GM23338 (cell line): ENCODE results near the gene STOX1. TPM values are rescaled to one million over a fixed set of nuclear protein-coding genes. Genes with fewer than 3 reads are reported as not detected.

Source experiments
- ATAC-seq: fragments of 200-7000 bp; cut with Tn5 transposase; 3 replicates; pipeline ENCODE4 v1.9.1; 2020
- DNase-seq: peaks from one replicate; pipeline ENCODE4 v3.0.0-alpha.2; 2015; ENCODE audit warnings: low spot score
- H2AFZ ChIP-seq: fragments of 200-600 bp; sonication (generic); 2 replicates; pipeline ENCODE4 v1.8.0; 2016; ENCODE audit warnings: antibody characterized with exemption, mild to moderate bottlenecking, moderate library complexity
- H3F3A ChIP-seq: fragments of 200-600 bp; sonication (generic); replicated peaks from 2 replicates; pipeline ENCODE4 v1.8.0; 2017; ENCODE audit warnings: antibody characterized with exemption, mixed run types, low read depth
- H3K27ac ChIP-seq: fragments of 200-600 bp; sonication (generic); 2 replicates; pipeline ENCODE4 v1.6.1; 2016; ENCODE audit warnings: low read depth
- H3K27me3 ChIP-seq: fragments of 200-600 bp; sonication (generic); 2 replicates; pipeline ENCODE4 v1.8.0; 2016; ENCODE audit warnings: mild to moderate bottlenecking, mixed run types, moderate library complexity; ENCODE audit not compliant: insufficient read depth
- H3K36me3 ChIP-seq: fragments of 200-600 bp; sonication (generic); 2 replicates; pipeline ENCODE4 v1.8.0; 2016; ENCODE audit warnings: mild to moderate bottlenecking; ENCODE audit not compliant: insufficient read depth
- H3K4me1 ChIP-seq: fragments of 200-600 bp; sonication (generic); 2 replicates; pipeline ENCODE4 v1.8.0; 2016; ENCODE audit warnings: mild to moderate bottlenecking, moderate library complexity; ENCODE audit not compliant: insufficient read depth
- H3K4me2 ChIP-seq: fragments of 200-600 bp; sonication (generic); 2 replicates; pipeline ENCODE4 v1.7.1; 2017; ENCODE audit warnings: mixed run types
- H3K4me3 ChIP-seq: fragments of 200-600 bp; sonication (generic); 2 replicates; pipeline ENCODE4 v1.6.1; 2016; ENCODE audit warnings: mixed run types
- H3K79me2 ChIP-seq: fragments of 200-600 bp; sonication (generic); replicated peaks from 2 replicates; pipeline ENCODE4 v1.8.0; 2017; ENCODE audit warnings: mild to moderate bottlenecking; ENCODE audit not compliant: insufficient read depth
- H3K9me2 ChIP-seq: fragments of 200-600 bp; sonication (generic); 2 replicates; pipeline ENCODE4 v1.8.0; 2017; ENCODE audit not compliant: insufficient read depth
- H4K20me1 ChIP-seq: fragments of 200-600 bp; sonication (generic); replicated peaks from 2 replicates; pipeline ENCODE4 v1.8.0; 2017; ENCODE audit warnings: mild to moderate bottlenecking; ENCODE audit not compliant: insufficient read depth
- H3K27ac Mint-ChIP-seq: 2 replicates; pipeline ENCODE4 v1.8.0; 2020; ENCODE audit warnings: inconsistent platforms, mild to moderate bottlenecking, moderate library complexity, mixed read lengths
- H3K27me3 Mint-ChIP-seq: 3 replicates; pipeline ENCODE4 v1.8.0; 2022; ENCODE audit warnings: low read depth, mild to moderate bottlenecking, moderate library complexity, mixed read lengths, inconsistent platforms; ENCODE audit not compliant: insufficient read depth, poor library complexity
- H3K36me3 Mint-ChIP-seq: 3 replicates; pipeline ENCODE4 v1.8.0; 2021; ENCODE audit warnings: low read depth, mild to moderate bottlenecking, inconsistent platforms, moderate library complexity, mixed read lengths
- H3K4me1 Mint-ChIP-seq: 3 replicates; pipeline ENCODE4 v1.8.0; 2020; ENCODE audit warnings: mild to moderate bottlenecking, inconsistent platforms, mixed read lengths
- H3K4me3 Mint-ChIP-seq: 3 replicates; pipeline ENCODE4 v1.8.0; 2021; ENCODE audit warnings: moderate library complexity, mild to moderate bottlenecking, inconsistent platforms, mixed read lengths
- H3K9me3 Mint-ChIP-seq: 3 replicates; pipeline ENCODE4 v1.8.0; 2020; ENCODE audit warnings: moderate library complexity, mild to moderate bottlenecking, inconsistent platforms, mixed read lengths
- CREB1 ChIP-seq: fragments of 250-450 bp; sonication (Bioruptor Pico); IDR thresholded peaks from 2 replicates; pipeline ENCODE4 v1.5.0; 2020; ENCODE audit warnings: low read depth, mild to moderate bottlenecking, moderate library complexity
- EZH2phosphoT487 ChIP-seq: fragments of 200-600 bp; sonication (generic); IDR thresholded peaks from one replicate; pipeline ENCODE4 v1.8.1; 2018; ENCODE audit warnings: antibody characterized with exemption; ENCODE audit not compliant: unreplicated experiment
- JUNB ChIP-seq: IDR thresholded peaks from one replicate; pipeline ENCODE4 v1.6.1; 2016; ENCODE audit warnings: antibody characterized with exemption; ENCODE audit not compliant: unreplicated experiment
- NANOG ChIP-seq: IDR thresholded peaks from 2 replicates; pipeline ENCODE4 v1.6.1; 2016; ENCODE audit warnings: antibody characterized with exemption, borderline replicate concordance
- POLR2AphosphoS5 ChIP-seq: IDR thresholded peaks from 2 replicates; pipeline ENCODE4 v1.6.1; 2016; ENCODE audit warnings: antibody characterized with exemption, low read depth
- STAT1 ChIP-seq: IDR thresholded peaks from one replicate; pipeline ENCODE4 v1.6.1; 2016; ENCODE audit warnings: antibody characterized with exemption; ENCODE audit not compliant: unreplicated experiment
- ZNF114 ChIP-seq: fragments of 250-450 bp; sonication (Bioruptor Pico); IDR thresholded peaks from 2 replicates; pipeline ENCODE4 v1.5.0; 2020; ENCODE audit warnings: mild to moderate bottlenecking, moderate library complexity
- ZNF331 ChIP-seq: fragments of 250-450 bp; sonication (Bioruptor Pico); IDR thresholded peaks from 2 replicates; pipeline ENCODE4 v1.5.0; 2020; ENCODE audit warnings: low read depth, mild to moderate bottlenecking, moderate library complexity
- polyA plus RNA-seq: library from polyadenylated mRNA; unstranded; fragments of >200 nt; fragmentation: Nextera tagmentation; extraction: Ambion mirVana; gene quantifications from 2 replicates; pipeline ENCODE4 v1.2.1, GENCODE V29; 2016
- total RNA-seq: library from RNA; depleted of rRNA; stranded (reverse); fragments of >200 nt; shearing (Covaris generic); gene quantifications from 2 replicates; pipeline ENCODE4 v1.2.3, GENCODE V29; 2014
- TF ChIP-seq, protein P1 (sequence below): IDR thresholded peaks from one replicate; pipeline ENCODE4 v1.6.1; 2018; ENCODE audit warnings: antibody characterized with exemption; ENCODE audit not compliant: unreplicated experiment
- TF ChIP-seq, protein P2 (sequence below): fragments of 250-450 bp; sonication (Bioruptor Pico); IDR thresholded peaks from 2 replicates; pipeline ENCODE4 v1.5.0; 2020; ENCODE audit warnings: mild to moderate bottlenecking, moderate library complexity
- TF ChIP-seq, protein P3 (sequence below): IDR thresholded peaks from 2 replicates; pipeline ENCODE4 v1.6.1; 2016; ENCODE audit warnings: antibody characterized with exemption
- TF ChIP-seq, protein P4 (sequence below), 2 experiments: fragments of 200-600 bp in 1 of 2; sonication (generic) in 1 of 2; conservative IDR thresholded peaks; 2 replicates each; pipeline versions ENCODE4 v1.5.1 to v1.6.1; 2016 to 2017; ENCODE audit warnings: antibody characterized with exemption in 2 of 2, low read depth in 2 of 2, mild to moderate bottlenecking in 2 of 2, moderate library complexity in 1 of 2

STOX1 gene
- total and polyA plus RNA-seq, 2 experiments from 2014 or later = 1.6 to 2.2 TPM

DNA sequence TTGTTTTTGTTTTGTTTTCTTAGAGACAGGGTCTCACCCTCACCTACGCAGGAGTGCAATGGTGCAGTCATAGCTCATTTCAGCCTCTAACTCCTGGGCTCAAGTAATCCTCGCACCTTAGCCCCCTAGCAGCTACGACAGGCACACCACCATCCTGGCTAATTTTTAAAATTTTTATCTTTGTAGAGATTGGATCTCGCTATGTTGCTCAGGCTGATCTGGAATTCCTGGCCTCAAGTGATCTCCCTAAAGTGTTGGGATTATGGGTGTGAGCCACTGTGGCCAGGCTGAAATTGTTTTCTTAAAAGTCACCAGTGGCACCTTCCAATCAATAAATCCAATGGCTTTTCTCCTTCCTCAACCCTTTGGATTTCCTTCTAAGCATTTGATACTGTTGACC lies 52.9 kb downstream of the STOX1 start:
- H3K4me3 ChIP-seq = no peak overlapping the region
- Mint-ChIP-seq H3K27ac (no peak overlapping the region), H3K27me3 (peaks cover 3% of the 10 kb centered on the region), H3K4me3 (no peak overlapping the region), H3K36me3 (no peaks in the 10 kb centered on the region), H3K9me3 (no peaks in the 10 kb centered on the region; the same call in 2 of the 3 replicates), H3K4me1 (peaks cover 32% of the 10 kb centered on the region)
- no peaks in the 10 kb centered on the region for H4K20me1 ChIP-seq
- no peak for ATAC-seq
- TF ChIP-seq NANOG = no peak
- no peak for TF ChIP-seq JUNB
- no peak for TF ChIP-seq STAT1
- TF ChIP-seq EZH2phosphoT487 = no peak
- TF ChIP-seq, protein P1, sequence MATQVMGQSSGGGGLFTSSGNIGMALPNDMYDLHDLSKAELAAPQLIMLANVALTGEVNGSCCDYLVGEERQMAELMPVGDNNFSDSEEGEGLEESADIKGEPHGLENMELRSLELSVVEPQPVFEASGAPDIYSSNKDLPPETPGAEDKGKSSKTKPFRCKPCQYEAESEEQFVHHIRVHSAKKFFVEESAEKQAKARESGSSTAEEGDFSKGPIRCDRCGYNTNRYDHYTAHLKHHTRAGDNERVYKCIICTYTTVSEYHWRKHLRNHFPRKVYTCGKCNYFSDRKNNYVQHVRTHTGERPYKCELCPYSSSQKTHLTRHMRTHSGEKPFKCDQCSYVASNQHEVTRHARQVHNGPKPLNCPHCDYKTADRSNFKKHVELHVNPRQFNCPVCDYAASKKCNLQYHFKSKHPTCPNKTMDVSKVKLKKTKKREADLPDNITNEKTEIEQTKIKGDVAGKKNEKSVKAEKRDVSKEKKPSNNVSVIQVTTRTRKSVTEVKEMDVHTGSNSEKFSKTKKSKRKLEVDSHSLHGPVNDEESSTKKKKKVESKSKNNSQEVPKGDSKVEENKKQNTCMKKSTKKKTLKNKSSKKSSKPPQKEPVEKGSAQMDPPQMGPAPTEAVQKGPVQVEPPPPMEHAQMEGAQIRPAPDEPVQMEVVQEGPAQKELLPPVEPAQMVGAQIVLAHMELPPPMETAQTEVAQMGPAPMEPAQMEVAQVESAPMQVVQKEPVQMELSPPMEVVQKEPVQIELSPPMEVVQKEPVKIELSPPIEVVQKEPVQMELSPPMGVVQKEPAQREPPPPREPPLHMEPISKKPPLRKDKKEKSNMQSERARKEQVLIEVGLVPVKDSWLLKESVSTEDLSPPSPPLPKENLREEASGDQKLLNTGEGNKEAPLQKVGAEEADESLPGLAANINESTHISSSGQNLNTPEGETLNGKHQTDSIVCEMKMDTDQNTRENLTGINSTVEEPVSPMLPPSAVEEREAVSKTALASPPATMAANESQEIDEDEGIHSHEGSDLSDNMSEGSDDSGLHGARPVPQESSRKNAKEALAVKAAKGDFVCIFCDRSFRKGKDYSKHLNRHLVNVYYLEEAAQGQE = no peak
- TF ChIP-seq POLR2AphosphoS5 = no peak
- TF ChIP-seq, protein P2, sequence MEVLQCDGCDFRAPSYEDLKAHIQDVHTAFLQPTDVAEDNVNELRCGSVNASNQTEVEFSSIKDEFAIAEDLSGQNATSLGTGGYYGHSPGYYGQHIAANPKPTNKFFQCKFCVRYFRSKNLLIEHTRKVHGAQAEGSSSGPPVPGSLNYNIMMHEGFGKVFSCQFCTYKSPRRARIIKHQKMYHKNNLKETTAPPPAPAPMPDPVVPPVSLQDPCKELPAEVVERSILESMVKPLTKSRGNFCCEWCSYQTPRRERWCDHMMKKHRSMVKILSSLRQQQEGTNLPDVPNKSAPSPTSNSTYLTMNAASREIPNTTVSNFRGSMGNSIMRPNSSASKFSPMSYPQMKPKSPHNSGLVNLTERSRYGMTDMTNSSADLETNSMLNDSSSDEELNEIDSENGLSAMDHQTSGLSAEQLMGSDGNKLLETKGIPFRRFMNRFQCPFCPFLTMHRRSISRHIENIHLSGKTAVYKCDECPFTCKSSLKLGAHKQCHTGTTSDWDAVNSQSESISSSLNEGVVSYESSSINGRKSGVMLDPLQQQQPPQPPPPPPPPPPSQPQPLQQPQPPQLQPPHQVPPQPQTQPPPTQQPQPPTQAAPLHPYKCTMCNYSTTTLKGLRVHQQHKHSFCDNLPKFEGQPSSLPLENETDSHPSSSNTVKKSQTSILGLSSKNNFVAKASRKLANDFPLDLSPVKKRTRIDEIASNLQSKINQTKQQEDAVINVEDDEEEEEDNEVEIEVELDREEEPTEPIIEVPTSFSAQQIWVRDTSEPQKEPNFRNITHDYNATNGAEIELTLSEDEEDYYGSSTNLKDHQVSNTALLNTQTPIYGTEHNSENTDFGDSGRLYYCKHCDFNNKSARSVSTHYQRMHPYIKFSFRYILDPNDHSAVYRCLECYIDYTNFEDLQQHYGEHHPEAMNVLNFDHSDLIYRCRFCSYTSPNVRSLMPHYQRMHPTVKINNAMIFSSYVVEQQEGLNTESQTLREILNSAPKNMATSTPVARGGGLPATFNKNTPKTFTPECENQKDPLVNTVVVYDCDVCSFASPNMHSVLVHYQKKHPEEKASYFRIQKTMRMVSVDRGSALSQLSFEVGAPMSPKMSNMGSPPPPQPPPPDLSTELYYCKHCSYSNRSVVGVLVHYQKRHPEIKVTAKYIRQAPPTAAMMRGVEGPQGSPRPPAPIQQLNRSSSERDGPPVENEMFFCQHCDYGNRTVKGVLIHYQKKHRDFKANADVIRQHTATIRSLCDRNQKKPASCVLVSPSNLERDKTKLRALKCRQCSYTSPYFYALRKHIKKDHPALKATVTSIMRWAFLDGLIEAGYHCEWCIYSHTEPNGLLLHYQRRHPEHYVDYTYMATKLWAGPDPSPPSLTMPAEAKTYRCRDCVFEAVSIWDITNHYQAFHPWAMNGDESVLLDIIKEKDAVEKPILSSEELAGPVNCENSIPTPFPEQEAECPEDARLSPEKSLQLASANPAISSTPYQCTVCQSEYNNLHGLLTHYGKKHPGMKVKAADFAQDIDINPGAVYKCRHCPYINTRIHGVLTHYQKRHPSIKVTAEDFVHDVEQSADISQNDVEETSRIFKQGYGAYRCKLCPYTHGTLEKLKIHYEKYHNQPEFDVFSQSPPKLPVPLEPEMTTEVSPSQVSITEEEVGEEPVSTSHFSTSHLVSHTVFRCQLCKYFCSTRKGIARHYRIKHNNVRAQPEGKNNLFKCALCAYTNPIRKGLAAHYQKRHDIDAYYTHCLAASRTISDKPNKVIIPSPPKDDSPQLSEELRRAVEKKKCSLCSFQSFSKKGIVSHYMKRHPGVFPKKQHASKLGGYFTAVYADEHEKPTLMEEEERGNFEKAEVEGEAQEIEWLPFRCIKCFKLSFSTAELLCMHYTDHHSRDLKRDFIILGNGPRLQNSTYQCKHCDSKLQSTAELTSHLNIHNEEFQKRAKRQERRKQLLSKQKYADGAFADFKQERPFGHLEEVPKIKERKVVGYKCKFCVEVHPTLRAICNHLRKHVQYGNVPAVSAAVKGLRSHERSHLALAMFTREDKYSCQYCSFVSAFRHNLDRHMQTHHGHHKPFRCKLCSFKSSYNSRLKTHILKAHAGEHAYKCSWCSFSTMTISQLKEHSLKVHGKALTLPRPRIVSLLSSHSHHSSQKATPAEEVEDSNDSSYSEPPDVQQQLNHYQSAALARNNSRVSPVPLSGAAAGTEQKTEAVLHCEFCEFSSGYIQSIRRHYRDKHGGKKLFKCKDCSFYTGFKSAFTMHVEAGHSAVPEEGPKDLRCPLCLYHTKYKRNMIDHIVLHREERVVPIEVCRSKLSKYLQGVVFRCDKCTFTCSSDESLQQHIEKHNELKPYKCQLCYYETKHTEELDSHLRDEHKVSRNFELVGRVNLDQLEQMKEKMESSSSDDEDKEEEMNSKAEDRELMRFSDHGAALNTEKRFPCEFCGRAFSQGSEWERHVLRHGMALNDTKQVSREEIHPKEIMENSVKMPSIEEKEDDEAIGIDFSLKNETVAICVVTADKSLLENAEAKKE (CRISPR knock-in tag) = no peak
- TF ChIP-seq CREB1 (CRISPR knock-in tag) = no peak
- no peak for TF ChIP-seq ZNF331 (CRISPR knock-in tag)
- TF ChIP-seq, protein P3, sequence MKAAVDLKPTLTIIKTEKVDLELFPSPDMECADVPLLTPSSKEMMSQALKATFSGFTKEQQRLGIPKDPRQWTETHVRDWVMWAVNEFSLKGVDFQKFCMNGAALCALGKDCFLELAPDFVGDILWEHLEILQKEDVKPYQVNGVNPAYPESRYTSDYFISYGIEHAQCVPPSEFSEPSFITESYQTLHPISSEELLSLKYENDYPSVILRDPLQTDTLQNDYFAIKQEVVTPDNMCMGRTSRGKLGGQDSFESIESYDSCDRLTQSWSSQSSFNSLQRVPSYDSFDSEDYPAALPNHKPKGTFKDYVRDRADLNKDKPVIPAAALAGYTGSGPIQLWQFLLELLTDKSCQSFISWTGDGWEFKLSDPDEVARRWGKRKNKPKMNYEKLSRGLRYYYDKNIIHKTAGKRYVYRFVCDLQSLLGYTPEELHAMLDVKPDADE = no peak
- TF ChIP-seq, protein P4, sequence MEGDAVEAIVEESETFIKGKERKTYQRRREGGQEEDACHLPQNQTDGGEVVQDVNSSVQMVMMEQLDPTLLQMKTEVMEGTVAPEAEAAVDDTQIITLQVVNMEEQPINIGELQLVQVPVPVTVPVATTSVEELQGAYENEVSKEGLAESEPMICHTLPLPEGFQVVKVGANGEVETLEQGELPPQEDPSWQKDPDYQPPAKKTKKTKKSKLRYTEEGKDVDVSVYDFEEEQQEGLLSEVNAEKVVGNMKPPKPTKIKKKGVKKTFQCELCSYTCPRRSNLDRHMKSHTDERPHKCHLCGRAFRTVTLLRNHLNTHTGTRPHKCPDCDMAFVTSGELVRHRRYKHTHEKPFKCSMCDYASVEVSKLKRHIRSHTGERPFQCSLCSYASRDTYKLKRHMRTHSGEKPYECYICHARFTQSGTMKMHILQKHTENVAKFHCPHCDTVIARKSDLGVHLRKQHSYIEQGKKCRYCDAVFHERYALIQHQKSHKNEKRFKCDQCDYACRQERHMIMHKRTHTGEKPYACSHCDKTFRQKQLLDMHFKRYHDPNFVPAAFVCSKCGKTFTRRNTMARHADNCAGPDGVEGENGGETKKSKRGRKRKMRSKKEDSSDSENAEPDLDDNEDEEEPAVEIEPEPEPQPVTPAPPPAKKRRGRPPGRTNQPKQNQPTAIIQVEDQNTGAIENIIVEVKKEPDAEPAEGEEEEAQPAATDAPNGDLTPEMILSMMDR (conservative IDR thresholded peaks at IDR 0.05; ENCODE audit: low read depth in 2 of 2) = no peak
- TF ChIP-seq ZNF114 (CRISPR knock-in tag) = no peak
- peaks cover 31% of the 10 kb centered on the region for H3K4me1 ChIP-seq
- no peaks in the 10 kb centered on the region for H3K79me2 ChIP-seq
- H3K4me2 ChIP-seq = no peak overlapping the region
- no peaks in the 10 kb centered on the region for H3K9me2 ChIP-seq
- H3F3A ChIP-seq = no peaks in the 10 kb centered on the region; the same call in 1 of the 2 replicates
- no peak overlapping the region for H3K27ac ChIP-seq
- no peak overlapping the region for H2AFZ ChIP-seq
- H3K27me3 ChIP-seq = no peaks in the 10 kb centered on the region
- DNase-seq = no peak
- no peaks in the 10 kb centered on the region for H3K36me3 ChIP-seq
